IPS-20b (cell line): ENCODE data around the gene ADCY4.

Experiments
- H3K27ac ChIP-seq: one replicate; pipeline ENCODE4 v1.5.1; 2013; ENCODE audit warnings: low read length
- H3K27me3 ChIP-seq: 2 replicates; pipeline ENCODE4 v1.6.1; 2013; ENCODE audit warnings: mild to moderate bottlenecking, low read length, inconsistent platforms; ENCODE audit not compliant: insufficient read depth
- H3K36me3 ChIP-seq: 2 replicates; pipeline ENCODE4 v1.6.1; 2013; ENCODE audit warnings: low read depth, mild to moderate bottlenecking, inconsistent platforms, low read length, moderate library complexity; ENCODE audit not compliant: insufficient read depth
- H3K4me1 ChIP-seq: 2 replicates; pipeline ENCODE4 v1.6.1; 2013; ENCODE audit warnings: mild to moderate bottlenecking, control low read depth, inconsistent platforms, low read length, moderate library complexity; ENCODE audit not compliant: insufficient read depth
- H3K4me3 ChIP-seq: 2 replicates; pipeline ENCODE4 v1.5.1; 2013; ENCODE audit warnings: mild to moderate bottlenecking, low read length, inconsistent platforms
- H3K9ac ChIP-seq: 2 replicates; pipeline ENCODE4 v1.6.1; 2013; ENCODE audit warnings: low read depth, mild to moderate bottlenecking, inconsistent platforms, low read length, moderate library complexity
- H3K9me3 ChIP-seq: 2 replicates; pipeline ENCODE4 v1.6.1; 2013; ENCODE audit warnings: mild to moderate bottlenecking, low read depth, low read length, inconsistent platforms; ENCODE audit not compliant: insufficient read depth

Gene ADCY4

DNA sequence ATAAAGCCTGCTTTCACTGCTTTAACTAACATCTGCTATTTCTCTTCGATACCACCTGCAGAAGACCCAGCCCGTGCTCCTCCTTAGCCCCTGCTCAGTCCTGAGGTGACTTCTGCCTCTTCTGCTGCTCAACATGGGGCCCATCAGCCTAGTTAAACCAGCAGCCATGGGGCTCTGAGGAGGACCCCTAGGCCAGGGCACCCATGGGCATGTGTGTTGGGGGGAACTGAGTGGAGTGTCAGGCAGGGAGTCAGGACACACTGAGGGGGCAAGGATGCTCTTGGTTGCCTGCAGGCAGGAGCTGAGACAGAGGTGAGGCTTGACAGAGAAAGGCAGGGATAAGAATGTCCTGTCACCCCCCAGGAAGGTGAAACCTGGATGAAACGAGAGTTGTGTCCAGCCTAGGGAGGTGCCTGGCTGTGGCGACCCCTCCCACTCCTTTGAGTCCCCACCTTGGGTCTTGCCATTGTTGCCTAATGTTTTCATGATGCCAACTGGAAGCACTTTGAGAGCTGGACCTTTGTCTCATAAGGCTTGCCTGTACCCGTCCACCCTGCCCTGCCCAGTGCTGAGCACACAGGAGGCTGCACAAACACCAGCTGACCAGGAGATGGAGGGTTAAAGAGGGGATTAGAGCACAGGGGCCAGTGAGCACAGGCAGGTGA is 50.9 kb downstream of the ADCY4 start:
- Histone ChIP-seq H3K27ac (no peak overlapping the region), H3K4me1 (no peaks in the 10 kb centered on the region), H3K36me3 (no peaks in the 10 kb centered on the region), H3K27me3 (no peaks in the 10 kb centered on the region), H3K9me3 (no peaks in the 10 kb centered on the region), H3K9ac (no peak overlapping the region), H3K4me3 (no peak overlapping the region)

GRCh38 chr14:24282736-24283135 is 52.1 kb downstream of the ADCY4 start:
- Histone ChIP-seq H3K9ac (no peak overlapping the region), H3K27ac (no peak overlapping the region), H3K27me3 (no peaks in the 10 kb centered on the region), H3K4me3 (no peak overlapping the region), H3K36me3 (no peaks in the 10 kb centered on the region), H3K9me3 (no peaks in the 10 kb centered on the region), H3K4me1 (no peaks in the 10 kb centered on the region)

GRCh38 chr14:24281636-24282035 is 53.2 kb downstream of the ADCY4 start:
- Histone ChIP-seq H3K9ac (no peak overlapping the region), H3K27me3 (no peaks in the 10 kb centered on the region), H3K4me1 (no peaks in the 10 kb centered on the region), H3K27ac (no peak overlapping the region), H3K36me3 (no peaks in the 10 kb centered on the region), H3K4me3 (no peak overlapping the region), H3K9me3 (no peaks in the 10 kb centered on the region)

DNA sequence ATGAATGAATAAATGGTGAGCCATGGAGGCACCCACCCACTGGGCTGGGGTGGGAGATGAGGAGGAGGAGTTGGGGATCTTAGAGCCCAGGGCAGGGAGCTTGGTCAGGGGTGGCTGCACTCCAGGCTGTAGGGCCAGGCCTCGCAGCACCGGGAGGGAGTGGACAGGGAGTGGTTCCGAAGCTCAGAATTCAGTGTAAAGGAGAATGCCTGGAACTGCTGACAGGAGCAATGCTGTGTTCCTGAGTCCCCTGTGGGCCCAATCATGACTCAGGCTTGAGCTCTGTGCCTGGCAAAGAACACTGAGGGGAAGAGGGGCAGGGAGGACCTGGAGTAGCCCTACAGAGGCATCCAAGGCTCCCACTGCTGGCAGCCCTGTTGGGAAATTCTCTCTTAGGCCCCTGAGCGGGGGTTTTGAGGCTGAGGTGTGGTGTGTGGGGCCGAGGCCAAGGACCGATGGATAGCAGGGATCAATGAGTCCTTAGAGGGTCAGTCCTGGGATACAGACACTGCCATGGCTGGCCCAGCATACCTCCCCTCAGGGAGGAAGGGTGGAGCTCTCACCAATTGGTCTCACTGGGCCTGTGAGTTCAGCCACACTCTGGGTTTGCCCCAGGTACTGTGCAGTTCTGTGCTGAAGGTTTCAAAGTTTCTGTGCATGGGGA is 53.9 kb downstream of the ADCY4 start:
- H3K9me3 ChIP-seq = no peaks in the 10 kb centered on the region
- H3K9ac ChIP-seq = no peak overlapping the region
- H3K27ac ChIP-seq = no peak overlapping the region
- no peaks in the 10 kb centered on the region for H3K36me3 ChIP-seq
- H3K4me3 ChIP-seq = no peak overlapping the region
- H3K27me3 ChIP-seq = no peaks in the 10 kb centered on the region
- no peaks in the 10 kb centered on the region for H3K4me1 ChIP-seq

- Histone ChIP-seq H3K27ac (no peak overlapping the region), H3K4me1 (no peaks in the 10 kb centered on the region), H3K36me3 (no peaks in the 10 kb centered on the region), H3K9me3 (no peaks in the 10 kb centered on the region), H3K4me3 (no peak overlapping the region), H3K9ac (no peak overlapping the region; the same call in 1 of the 2 replicates), H3K27me3 (no peaks in the 10 kb centered on the region)
Measured at GRCh38 chr14:24279301-24280186, 55.3 kb downstream of the ADCY4 start.

DNA sequence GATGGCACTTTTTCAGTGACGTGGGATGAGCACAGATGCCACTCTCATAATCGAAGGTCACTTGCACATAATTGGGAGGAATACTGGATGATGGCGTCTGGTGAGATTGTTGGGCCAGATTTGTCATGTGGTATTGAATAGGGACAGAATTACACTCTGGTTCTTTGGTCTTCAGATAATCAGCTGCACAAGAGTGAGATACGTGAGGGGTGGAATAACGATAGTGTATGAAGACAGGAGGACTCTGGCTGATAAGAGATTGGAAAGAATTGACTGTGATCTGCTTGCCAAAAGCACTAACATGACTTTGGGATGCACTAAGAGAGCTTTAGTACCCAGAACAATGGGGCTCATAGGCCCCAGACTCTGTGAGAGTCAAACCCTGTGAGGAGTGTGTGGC is 56.4 kb downstream of the ADCY4 start:
- Histone ChIP-seq H3K9ac (no peak overlapping the region), H3K9me3 (no peaks in the 10 kb centered on the region), H3K4me3 (no peak overlapping the region), H3K27me3 (no peaks in the 10 kb centered on the region), H3K36me3 (no peaks in the 10 kb centered on the region), H3K27ac (no peak overlapping the region), H3K4me1 (no peaks in the 10 kb centered on the region; the same call in 1 of the 2 replicates)

- Histone ChIP-seq H3K4me3 (no peak overlapping the region), H3K27ac (no peak overlapping the region), H3K9ac (no peak overlapping the region), H3K36me3 (no peaks in the 10 kb centered on the region), H3K4me1 (no peaks in the 10 kb centered on the region; the same call in 1 of the 2 replicates), H3K27me3 (no peaks in the 10 kb centered on the region), H3K9me3 (no peaks in the 10 kb centered on the region)
Measured at GRCh38 chr14:24277606-24278321, 57.1 kb downstream of the ADCY4 start.

DNA sequence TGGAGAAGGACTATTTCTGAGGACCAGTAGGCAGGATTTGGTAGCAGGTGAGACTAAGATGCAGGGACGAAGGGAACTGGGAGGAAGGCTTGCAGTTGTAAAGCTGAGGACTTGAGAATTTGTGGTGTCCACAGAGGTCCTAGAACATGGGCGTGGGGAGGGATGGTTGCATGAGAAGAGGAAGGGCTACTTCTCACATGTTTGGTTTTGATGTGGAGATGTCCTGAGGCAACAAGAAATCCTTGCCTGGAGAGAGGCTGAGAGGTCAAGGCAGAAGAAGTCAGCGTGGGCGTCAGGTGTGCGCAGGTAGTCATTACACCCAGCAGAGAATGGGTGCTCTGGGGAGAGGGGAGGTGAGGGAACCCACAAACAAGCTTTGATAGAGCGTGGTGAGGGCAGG is 57.8 kb downstream of the ADCY4 start:
- Histone ChIP-seq H3K4me3 (no peak overlapping the region), H3K4me1 (no peaks in the 10 kb centered on the region; the same call in 1 of the 2 replicates), H3K27ac (no peak overlapping the region), H3K27me3 (no peaks in the 10 kb centered on the region), H3K9ac (no peak overlapping the region), H3K9me3 (no peaks in the 10 kb centered on the region), H3K36me3 (no peaks in the 10 kb centered on the region)

DNA sequence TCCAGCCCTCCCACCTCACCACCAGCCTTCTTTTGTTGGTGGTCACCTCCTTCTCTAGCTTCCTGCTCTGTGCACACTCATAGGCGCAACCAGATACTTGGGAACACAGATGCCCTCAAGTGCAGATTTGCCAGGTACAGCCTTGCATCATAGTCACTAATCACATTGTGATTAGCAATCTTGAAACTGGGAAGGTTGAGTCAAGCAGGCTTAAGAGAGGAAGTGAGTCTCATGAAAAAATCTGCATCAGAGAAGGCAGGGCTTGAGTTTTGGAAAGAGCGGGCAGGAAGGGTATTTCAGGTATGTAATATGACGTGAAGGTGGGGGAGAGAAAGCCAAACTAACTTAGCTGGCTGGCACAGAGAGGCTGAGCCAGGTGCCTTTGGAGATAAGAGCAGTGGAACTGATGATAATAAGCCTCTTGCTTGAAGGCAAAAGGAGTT is 60.7 kb downstream of the ADCY4 start:
- Histone ChIP-seq H3K9ac (no peak overlapping the region), H3K4me3 (no peak overlapping the region), H3K36me3 (no peaks in the 10 kb centered on the region), H3K27me3 (no peaks in the 10 kb centered on the region), H3K27ac (no peak overlapping the region), H3K4me1 (no peaks in the 10 kb centered on the region; the same call in 1 of the 2 replicates), H3K9me3 (no peaks in the 10 kb centered on the region)

DNA sequence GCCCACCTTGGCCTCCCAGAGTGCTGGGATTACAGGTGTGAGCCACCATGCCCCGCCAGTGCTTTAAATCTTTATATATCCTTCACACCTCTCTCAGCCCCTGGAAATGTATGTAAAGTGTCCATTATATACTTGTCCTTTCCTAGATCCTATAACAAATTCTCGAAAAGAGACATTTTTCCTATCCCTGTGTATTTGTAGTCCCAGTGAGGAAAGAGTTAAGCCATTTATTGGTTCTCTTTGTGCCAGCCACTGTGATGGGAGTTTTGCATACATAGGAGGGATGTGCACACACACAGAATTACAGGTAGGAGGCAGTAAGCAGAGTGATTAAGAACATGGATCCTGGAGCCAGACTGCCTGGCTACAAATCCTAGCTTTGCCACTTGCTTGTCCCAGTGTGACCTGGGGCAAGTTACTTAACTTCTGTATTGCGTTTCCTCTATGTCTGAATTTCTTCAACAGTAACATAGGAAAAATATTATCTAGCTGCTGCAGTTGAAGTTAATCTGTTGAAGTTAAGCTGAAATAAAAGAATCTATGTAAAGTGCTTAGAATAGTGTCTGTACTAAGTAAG is 61.4 kb downstream of the ADCY4 start:
- H3K4me3 ChIP-seq = no peak overlapping the region
- no peak overlapping the region for H3K27ac ChIP-seq
- H3K9ac ChIP-seq = no peak overlapping the region
- no peaks in the 10 kb centered on the region for H3K27me3 ChIP-seq
- no peaks in the 10 kb centered on the region for H3K9me3 ChIP-seq
- H3K36me3 ChIP-seq = no peaks in the 10 kb centered on the region
- no peaks in the 10 kb centered on the region; the same call in 1 of the 2 replicates for H3K4me1 ChIP-seq

GRCh38 chr14:24272467-24272866 is 62.4 kb downstream of the ADCY4 start:
- Histone ChIP-seq H3K4me3 (no peak overlapping the region), H3K4me1 (no peaks in the 10 kb centered on the region; the same call in 1 of the 2 replicates), H3K9me3 (no peaks in the 10 kb centered on the region), H3K27me3 (no peaks in the 10 kb centered on the region), H3K36me3 (no peaks in the 10 kb centered on the region), H3K27ac (no peak overlapping the region), H3K9ac (no peak overlapping the region)
